ENCODE measurements around the gene QPCTL. TPM values are rescaled to one million over a fixed set of nuclear protein-coding genes. Genes with fewer than 3 reads are reported as not detected.

Gene QPCTL
- total RNA-seq, 4 donors from 2014 or later, result 0.75 to 17.3 (median 7.2) TPM

GRCh38 chr19:45739498-45740439 is 47.3 kb downstream of the QPCTL start:
- no peaks in the 10 kb centered on the region for H3K4me1 ChIP-seq
- no peak overlapping the region for H3K27ac ChIP-seq
- no peaks in the 10 kb centered on the region for H3K27me3 ChIP-seq
- H3K36me3 ChIP-seq, result no peaks in the 10 kb centered on the region
- WGBS, 2 donors (ENCODE audit: low coverage in 1 of 2), result 86% methylated on average over 10 of the region's 10 CpGs; no CpG with 5 or more reads in 1 of the 2 donors
- no peak for DNase-seq
- TF ChIP-seq CTCF (IDR thresholded peaks at IDR 0.05) (no peak), EP300 (IDR thresholded peaks at IDR 0.05; ENCODE audit: low read depth) (no peak), POLR2AphosphoS5 (IDR thresholded peaks at IDR 0.05) (no peak), POLR2A (IDR thresholded peaks at IDR 0.05) (no peak)
- intact Hi-C loops (cut with DNase I; ENCODE audit: low total_unique reads) (no loop called here), in situ Hi-C loops (cut with MboI; ENCODE audit: low pct_ligation_motif_present in 1 of 4, low pct_unique_long_range_greater_than_20kb in 1 of 4, low sequenced_read_pairs in 3 of 4) (no loop called here)
- H3K4me3 ChIP-seq, result no peak overlapping the region
- H3K9me3 ChIP-seq, result no peaks in the 10 kb centered on the region

- Histone ChIP-seq H3K27ac (no peak overlapping the region), H3K9me3 (no peaks in the 10 kb centered on the region), H3K4me1 (no peaks in the 10 kb centered on the region), H3K27me3 (no peaks in the 10 kb centered on the region), H3K36me3 (no peaks in the 10 kb centered on the region), H3K4me3 (no peak overlapping the region)
- DNase-seq, result no peak
- in situ Hi-C loops (cut with MboI; ENCODE audit: low pct_ligation_motif_present in 1 of 4, low pct_unique_long_range_greater_than_20kb in 1 of 4, low sequenced_read_pairs in 3 of 4) (no loop called here), intact Hi-C loops (cut with DNase I; ENCODE audit: low total_unique reads) (no loop called here)
- TF ChIP-seq EP300 (IDR thresholded peaks at IDR 0.05; ENCODE audit: low read depth), result no peak
- no peak for TF ChIP-seq POLR2AphosphoS5 (IDR thresholded peaks at IDR 0.05)
- TF ChIP-seq POLR2A (IDR thresholded peaks at IDR 0.05), result no peak
- TF ChIP-seq CTCF (IDR thresholded peaks at IDR 0.05), result no peak
- 57 to 71% methylated on average over 2 to 4 of the region's 4 CpGs for WGBS, 2 donors (ENCODE audit: low coverage in 1 of 2)
Observed at GRCh38 chr19:45742969-45743368, 50.5 kb downstream of the QPCTL start.

- Histone ChIP-seq H3K36me3 (no peaks in the 10 kb centered on the region), H3K4me1 (no peaks in the 10 kb centered on the region), H3K4me3 (no peak overlapping the region), H3K27ac (no peak overlapping the region), H3K27me3 (no peaks in the 10 kb centered on the region), H3K9me3 (no peaks in the 10 kb centered on the region)
- 88 to 100% methylated on average over 4 to 6 of the region's 6 CpGs for WGBS, 2 donors (ENCODE audit: low coverage in 1 of 2)
- no peak for DNase-seq
- intact Hi-C loops (cut with DNase I; ENCODE audit: low total_unique reads) (no loop called here), in situ Hi-C loops (cut with MboI; ENCODE audit: low pct_ligation_motif_present in 1 of 4, low pct_unique_long_range_greater_than_20kb in 1 of 4, low sequenced_read_pairs in 3 of 4) (no loop called here)
- TF ChIP-seq POLR2AphosphoS5 (IDR thresholded peaks at IDR 0.05) (no peak), CTCF (IDR thresholded peaks at IDR 0.05) (no peak), EP300 (IDR thresholded peaks at IDR 0.05; ENCODE audit: low read depth) (no peak), POLR2A (IDR thresholded peaks at IDR 0.05) (no peak)
Observed at GRCh38 chr19:45745606-45746005, 53.1 kb downstream of the QPCTL start.

- Histone ChIP-seq H3K4me1 (no peaks in the 10 kb centered on the region), H3K27me3 (no peaks in the 10 kb centered on the region), H3K4me3 (no peak overlapping the region), H3K36me3 (no peaks in the 10 kb centered on the region), H3K27ac (no peak overlapping the region), H3K9me3 (no peaks in the 10 kb centered on the region)
- DNase-seq, result no peak
- in situ Hi-C loops (cut with MboI; ENCODE audit: low pct_ligation_motif_present in 1 of 4, low pct_unique_long_range_greater_than_20kb in 1 of 4, low sequenced_read_pairs in 3 of 4) (no loop called here), intact Hi-C loops (cut with DNase I; ENCODE audit: low total_unique reads) (no loop called here)
- WGBS, 2 donors (ENCODE audit: low coverage in 1 of 2), result 74 to 83% methylated on average over 5 of the region's 5 CpGs
- no peak for TF ChIP-seq POLR2AphosphoS5 (IDR thresholded peaks at IDR 0.05)
- TF ChIP-seq CTCF (IDR thresholded peaks at IDR 0.05), result no peak
- no peak for TF ChIP-seq EP300 (IDR thresholded peaks at IDR 0.05; ENCODE audit: low read depth)
- TF ChIP-seq POLR2A (IDR thresholded peaks at IDR 0.05), result no peak
Observed at GRCh38 chr19:45746866-45747265, 54.4 kb downstream of the QPCTL start.
